ENCODE results near the gene IGLL5. TPM values are rescaled to one million over a fixed set of nuclear protein-coding genes. Genes with fewer than 3 reads are reported as not detected.

IGLL5 gene
- polyA plus RNA-seq, 1 donor (not counting 4 experiments of a cell fraction or from before 2014, with no cell fraction given): not detected

DNA sequence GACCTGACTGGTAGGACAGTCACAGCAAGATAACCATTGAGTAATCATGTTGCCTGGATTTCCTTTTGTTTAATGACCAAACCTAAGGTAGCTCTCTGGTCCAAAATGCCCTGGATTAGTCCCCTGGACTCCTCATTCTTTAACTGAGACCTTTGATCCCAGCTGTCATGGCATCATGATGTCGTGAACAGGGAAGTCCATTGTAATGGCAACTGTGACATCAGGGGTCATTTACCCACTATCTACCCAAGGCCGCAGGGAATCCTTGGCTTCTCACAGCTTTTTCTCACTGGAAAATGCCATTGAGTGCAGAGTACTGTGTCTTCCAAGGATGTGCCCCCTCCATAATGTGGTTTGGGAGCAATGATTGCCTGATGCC, 29.1 kb upstream of the IGLL5 start:
- Histone ChIP-seq H3K9ac (ENCODE audit: control insufficient read depth, extremely low read depth, insufficient read depth, low read length) (no peak overlapping the region), H3K4me3 (ENCODE audit: control insufficient read depth in 2 of 3, extremely low read depth in 1 of 3, insufficient read depth in 2 of 3, low read depth in 1 of 3, low read length in 3 of 3) (no peak overlapping the region), H3K36me3 (ENCODE audit: control insufficient read depth in 2 of 2, extremely low read depth in 1 of 2, insufficient read depth in 2 of 2, low read length in 2 of 2) (no peaks in the 10 kb centered on the region), H3K79me2 (ENCODE audit: control insufficient read depth, insufficient read depth, low read length) (no peaks in the 10 kb centered on the region), H3K27ac (ENCODE audit: control insufficient read depth, insufficient read depth, low read length) (no peak overlapping the region), H3K4me1 (ENCODE audit: control insufficient read depth, extremely low read depth, insufficient read depth, low read length) (no peaks in the 10 kb centered on the region), H3K4me2 (ENCODE audit: control insufficient read depth, extremely low read depth, insufficient read depth, low read depth, low read length) (no peak overlapping the region), H3K27me3 (ENCODE audit: control insufficient read depth, extremely low read depth, insufficient read depth, low read length) (peaks cover 11% of the 10 kb centered on the region), H3K9me1 (ENCODE audit: control insufficient read depth, extremely low read depth, insufficient read depth, low read length) (no peaks in the 10 kb centered on the region), H3K9me3 (ENCODE audit: control insufficient read depth, low read depth, low read length) (no peaks in the 10 kb centered on the region), H4K20me1 (ENCODE audit: control insufficient read depth, extremely low read depth, insufficient read depth, low read length) (no peaks in the 10 kb centered on the region), H2AFZ (ENCODE audit: control insufficient read depth, low read length) (no peak overlapping the region)
- no peak for DNase-seq (ENCODE audit: low read depth, low spot score)
- FAIRE-seq: no peak
- dilution Hi-C loops (cut with MboI; ENCODE audit: extremely low pct_ligation_motif_present, low sequenced_read_pairs): no loop called here
- TF ChIP-seq EZH2 (IDR thresholded peaks at IDR 0.05; ENCODE audit: low read length): no peak
- TF ChIP-seq, protein P1, sequence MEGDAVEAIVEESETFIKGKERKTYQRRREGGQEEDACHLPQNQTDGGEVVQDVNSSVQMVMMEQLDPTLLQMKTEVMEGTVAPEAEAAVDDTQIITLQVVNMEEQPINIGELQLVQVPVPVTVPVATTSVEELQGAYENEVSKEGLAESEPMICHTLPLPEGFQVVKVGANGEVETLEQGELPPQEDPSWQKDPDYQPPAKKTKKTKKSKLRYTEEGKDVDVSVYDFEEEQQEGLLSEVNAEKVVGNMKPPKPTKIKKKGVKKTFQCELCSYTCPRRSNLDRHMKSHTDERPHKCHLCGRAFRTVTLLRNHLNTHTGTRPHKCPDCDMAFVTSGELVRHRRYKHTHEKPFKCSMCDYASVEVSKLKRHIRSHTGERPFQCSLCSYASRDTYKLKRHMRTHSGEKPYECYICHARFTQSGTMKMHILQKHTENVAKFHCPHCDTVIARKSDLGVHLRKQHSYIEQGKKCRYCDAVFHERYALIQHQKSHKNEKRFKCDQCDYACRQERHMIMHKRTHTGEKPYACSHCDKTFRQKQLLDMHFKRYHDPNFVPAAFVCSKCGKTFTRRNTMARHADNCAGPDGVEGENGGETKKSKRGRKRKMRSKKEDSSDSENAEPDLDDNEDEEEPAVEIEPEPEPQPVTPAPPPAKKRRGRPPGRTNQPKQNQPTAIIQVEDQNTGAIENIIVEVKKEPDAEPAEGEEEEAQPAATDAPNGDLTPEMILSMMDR (optimal IDR thresholded peaks at IDR 0.05 in 1 of 3, IDR thresholded peaks at IDR 0.05 in 1 of 3, conservative IDR thresholded peaks at IDR 0.05 in 1 of 3; ENCODE audit: extremely low read depth in 1 of 3, insufficient read depth in 2 of 3, low read length in 3 of 3): no peak

DNA sequence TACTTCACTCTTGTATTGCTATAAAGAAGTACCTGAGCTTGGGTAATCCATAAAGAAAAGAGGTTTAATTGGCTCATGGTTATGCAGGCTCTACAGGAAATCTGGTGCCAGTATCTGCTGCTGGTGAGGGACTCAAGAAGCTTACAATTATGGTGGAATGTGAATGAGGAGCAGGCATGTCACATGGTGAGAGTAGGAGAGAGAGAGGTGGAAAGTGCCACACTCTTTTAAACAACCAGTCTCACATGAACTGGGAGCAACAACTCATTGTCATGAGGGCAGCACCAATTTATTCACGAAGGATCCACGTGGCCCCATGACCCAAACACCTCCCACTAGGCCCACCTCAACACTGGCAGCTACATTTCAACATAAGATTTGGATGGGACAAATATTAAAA, 24.6 kb upstream of the IGLL5 start:
- DNase-seq (ENCODE audit: low read depth, low spot score): no peak
- H3K36me3 ChIP-seq (ENCODE audit: control insufficient read depth in 2 of 2, extremely low read depth in 1 of 2, insufficient read depth in 2 of 2, low read length in 2 of 2): no peaks in the 10 kb centered on the region
- dilution Hi-C loops (cut with MboI; ENCODE audit: extremely low pct_ligation_motif_present, low sequenced_read_pairs): no loop called here
- no peaks in the 10 kb centered on the region for H3K79me2 ChIP-seq (ENCODE audit: control insufficient read depth, insufficient read depth, low read length)
- H3K27me3 ChIP-seq (ENCODE audit: control insufficient read depth, extremely low read depth, insufficient read depth, low read length): no peaks in the 10 kb centered on the region
- no peak overlapping the region for H2AFZ ChIP-seq (ENCODE audit: control insufficient read depth, low read length)
- no peaks in the 10 kb centered on the region for H3K9me1 ChIP-seq (ENCODE audit: control insufficient read depth, extremely low read depth, insufficient read depth, low read length)
- no peak overlapping the region for H3K9ac ChIP-seq (ENCODE audit: control insufficient read depth, extremely low read depth, insufficient read depth, low read length)
- no peak overlapping the region for H3K4me3 ChIP-seq (ENCODE audit: control insufficient read depth in 2 of 3, extremely low read depth in 1 of 3, insufficient read depth in 2 of 3, low read depth in 1 of 3, low read length in 3 of 3)
- H3K27ac ChIP-seq (ENCODE audit: control insufficient read depth, insufficient read depth, low read length): no peak overlapping the region
- FAIRE-seq: no peak
- H3K9me3 ChIP-seq (ENCODE audit: control insufficient read depth, low read depth, low read length): no peaks in the 10 kb centered on the region
- H3K4me2 ChIP-seq (ENCODE audit: control insufficient read depth, extremely low read depth, insufficient read depth, low read depth, low read length): no peak overlapping the region
- no peaks in the 10 kb centered on the region for H3K4me1 ChIP-seq (ENCODE audit: control insufficient read depth, extremely low read depth, insufficient read depth, low read length)
- no peaks in the 10 kb centered on the region for H4K20me1 ChIP-seq (ENCODE audit: control insufficient read depth, extremely low read depth, insufficient read depth, low read length)
- TF ChIP-seq EZH2 (IDR thresholded peaks at IDR 0.05; ENCODE audit: low read length): no peak
- TF ChIP-seq, protein P1 (optimal IDR thresholded peaks at IDR 0.05 in 1 of 3, IDR thresholded peaks at IDR 0.05 in 1 of 3, conservative IDR thresholded peaks at IDR 0.05 in 1 of 3; ENCODE audit: extremely low read depth in 1 of 3, insufficient read depth in 2 of 3, low read length in 3 of 3): no peak
